Neutrophil (primary cell): Measurements from ENCODE around the gene NLGN2.

Experiments used
- H3K27ac ChIP-seq: fragments of 200-600 bp; sonication (generic); 2 replicates; pipeline ENCODE4 v1.5.1; 2016; ENCODE audit warnings: mild to moderate bottlenecking, moderate library complexity
- H3K27me3 ChIP-seq: fragments of 200-600 bp; sonication (generic); 2 replicates; pipeline ENCODE4 v1.6.0; 2016; ENCODE audit warnings: mild to moderate bottlenecking
- H3K36me3 ChIP-seq: fragments of 200-600 bp; sonication (generic); 2 replicates; pipeline ENCODE4 v1.5.1; 2017
- H3K4me1 ChIP-seq, 2 experiments: fragments of 200-600 bp in 1 of 2; sonication (generic) in 1 of 2; 1 replicate in 1 of 2; 2 replicates in 1 of 2; pipeline versions ENCODE4 v1.5.1 to v1.6.1; 2013 to 2016; ENCODE audit warnings: low read depth in 1 of 2, low read length in 1 of 2, mild to moderate bottlenecking in 1 of 2, moderate library complexity in 1 of 2; ENCODE audit not compliant: control insufficient read depth in 1 of 2, insufficient read depth in 1 of 2
- H3K4me3 ChIP-seq, 2 experiments: fragments of 200-600 bp in 1 of 2; sonication (generic) in 1 of 2; 1 replicate in 1 of 2; 2 replicates in 1 of 2; pipeline ENCODE4 v1.5.1; 2013 to 2016; ENCODE audit warnings: low read depth in 1 of 2, low read length in 1 of 2, mild to moderate bottlenecking in 1 of 2, moderate library complexity in 1 of 2
- H3K9me3 ChIP-seq: fragments of 200-600 bp; sonication (generic); 2 replicates; pipeline ENCODE4 v1.5.1; 2016
- CTCF ChIP-seq: fragments of 200-600 bp; sonication (generic); IDR thresholded peaks from 2 replicates; pipeline ENCODE4 v1.5.1; 2016; ENCODE audit warnings: antibody characterized with exemption

NLGN2 gene

GRCh38 chr17:7388856-7389255 lies 18.8 kb upstream of the NLGN2 start:
- Histone ChIP-seq H3K27me3 (peaks cover 39% of the 10 kb centered on the region), H3K4me3 (no peak overlapping the region), H3K4me1 (peaks cover 6 to 11% of the 10 kb centered on the region in 2 experiments), H3K9me3 (no peaks in the 10 kb centered on the region), H3K36me3 (no peaks in the 10 kb centered on the region), H3K27ac (no peak overlapping the region)
- no peak for TF ChIP-seq CTCF

- Histone ChIP-seq H3K36me3 (no peaks in the 10 kb centered on the region), H3K4me1 (peaks cover 14 to 17% of the 10 kb centered on the region in 2 experiments)
These were observed 17.4 kb upstream of the NLGN2 start for GRCh38 chr17:7389924-7390910.

GRCh38 chr17:7391307-7391706 lies 16.3 kb upstream of the NLGN2 start:
- Histone ChIP-seq H3K4me1 (peaks cover 14 to 18% of the 10 kb centered on the region in 2 experiments), H3K36me3 (no peaks in the 10 kb centered on the region), H3K4me3 (no peak overlapping the region), H3K9me3 (no peaks in the 10 kb centered on the region), H3K27me3 (peaks cover 16% of the 10 kb centered on the region), H3K27ac (no peak overlapping the region)
- TF ChIP-seq CTCF, result no peak

More at GRCh38 chr17:7389924-7390910, 17.4 kb upstream of the NLGN2 start:
- Histone ChIP-seq H3K27ac (no peak overlapping the region), H3K9me3 (no peaks in the 10 kb centered on the region), H3K27me3 (peaks cover 26% of the 10 kb centered on the region), H3K4me3 (no peak overlapping the region)
- TF ChIP-seq CTCF, result no peak

- H3K4me1 ChIP-seq, result peaks cover 14 to 18% of the 10 kb centered on the region in 2 experiments
- no peak overlapping the region for H3K27ac ChIP-seq
- H3K9me3 ChIP-seq, result no peaks in the 10 kb centered on the region
- no peak for TF ChIP-seq CTCF
- H3K36me3 ChIP-seq, result no peaks in the 10 kb centered on the region
- H3K4me3 ChIP-seq, result no peak overlapping the region
- H3K27me3 ChIP-seq, result peaks cover 16% of the 10 kb centered on the region
These were observed 14.7 kb upstream of the NLGN2 start for GRCh38 chr17:7392696-7393612.

GRCh38 chr17:7393613-7394451 lies 13.8 kb upstream of the NLGN2 start:
- Histone ChIP-seq H3K36me3 (no peaks in the 10 kb centered on the region), H3K4me3 (peak overlapping the region; percentile 74 to 93), H3K9me3 (no peaks in the 10 kb centered on the region), H3K27me3 (peaks cover 16% of the 10 kb centered on the region), H3K27ac (peak overlapping the region; percentile 87), H3K4me1 (peaks cover 14 to 18% of the 10 kb centered on the region in 2 experiments)
- TF ChIP-seq CTCF, result no peak
